ENCODE results near the gene GLIS1.

DNA sequence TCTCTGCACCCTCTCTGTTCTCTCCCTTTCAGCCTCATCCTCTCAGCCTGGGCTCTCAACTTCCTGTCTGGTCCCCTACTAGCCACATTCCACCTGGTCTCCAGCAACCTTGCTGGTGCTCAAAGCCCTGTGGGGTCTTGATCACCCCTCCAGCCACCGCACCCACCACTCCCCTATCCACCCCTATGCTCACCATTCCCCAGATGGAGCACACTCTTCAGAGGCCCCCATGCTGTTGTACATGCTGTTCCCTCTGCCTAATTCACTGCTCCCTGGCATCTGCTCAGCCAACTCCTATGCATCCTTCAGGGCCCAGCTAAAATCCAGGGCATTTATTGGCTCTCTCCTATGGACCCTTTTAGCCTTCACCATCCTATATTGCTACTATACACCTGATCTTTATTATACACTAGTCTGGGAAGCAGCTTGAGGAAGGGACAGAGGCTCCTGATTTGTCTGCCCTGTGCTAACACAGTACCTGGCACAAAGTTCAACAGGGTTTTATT is 81.0 kb downstream of the GLIS1 start:
- TF ChIP-seq, protein P1, sequence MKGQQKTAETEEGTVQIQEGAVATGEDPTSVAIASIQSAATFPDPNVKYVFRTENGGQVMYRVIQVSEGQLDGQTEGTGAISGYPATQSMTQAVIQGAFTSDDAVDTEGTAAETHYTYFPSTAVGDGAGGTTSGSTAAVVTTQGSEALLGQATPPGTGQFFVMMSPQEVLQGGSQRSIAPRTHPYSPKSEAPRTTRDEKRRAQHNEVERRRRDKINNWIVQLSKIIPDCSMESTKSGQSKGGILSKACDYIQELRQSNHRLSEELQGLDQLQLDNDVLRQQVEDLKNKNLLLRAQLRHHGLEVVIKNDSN (IDR thresholded peaks at IDR 0.05; ENCODE audit: borderline replicate concordance, extremely low read length, insufficient read depth, low read depth, low read length), result no peak
- TF ChIP-seq, protein P2, sequence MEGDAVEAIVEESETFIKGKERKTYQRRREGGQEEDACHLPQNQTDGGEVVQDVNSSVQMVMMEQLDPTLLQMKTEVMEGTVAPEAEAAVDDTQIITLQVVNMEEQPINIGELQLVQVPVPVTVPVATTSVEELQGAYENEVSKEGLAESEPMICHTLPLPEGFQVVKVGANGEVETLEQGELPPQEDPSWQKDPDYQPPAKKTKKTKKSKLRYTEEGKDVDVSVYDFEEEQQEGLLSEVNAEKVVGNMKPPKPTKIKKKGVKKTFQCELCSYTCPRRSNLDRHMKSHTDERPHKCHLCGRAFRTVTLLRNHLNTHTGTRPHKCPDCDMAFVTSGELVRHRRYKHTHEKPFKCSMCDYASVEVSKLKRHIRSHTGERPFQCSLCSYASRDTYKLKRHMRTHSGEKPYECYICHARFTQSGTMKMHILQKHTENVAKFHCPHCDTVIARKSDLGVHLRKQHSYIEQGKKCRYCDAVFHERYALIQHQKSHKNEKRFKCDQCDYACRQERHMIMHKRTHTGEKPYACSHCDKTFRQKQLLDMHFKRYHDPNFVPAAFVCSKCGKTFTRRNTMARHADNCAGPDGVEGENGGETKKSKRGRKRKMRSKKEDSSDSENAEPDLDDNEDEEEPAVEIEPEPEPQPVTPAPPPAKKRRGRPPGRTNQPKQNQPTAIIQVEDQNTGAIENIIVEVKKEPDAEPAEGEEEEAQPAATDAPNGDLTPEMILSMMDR (IDR thresholded peaks at IDR 0.05 in 2 of 3, conservative IDR thresholded peaks at IDR 0.05 in 1 of 3; ENCODE audit: control insufficient read depth in 2 of 3, extremely low read depth in 1 of 3, insufficient read depth in 1 of 3, low read depth in 3 of 3, low read length in 3 of 3), result no peak
- TF ChIP-seq, protein P3, sequence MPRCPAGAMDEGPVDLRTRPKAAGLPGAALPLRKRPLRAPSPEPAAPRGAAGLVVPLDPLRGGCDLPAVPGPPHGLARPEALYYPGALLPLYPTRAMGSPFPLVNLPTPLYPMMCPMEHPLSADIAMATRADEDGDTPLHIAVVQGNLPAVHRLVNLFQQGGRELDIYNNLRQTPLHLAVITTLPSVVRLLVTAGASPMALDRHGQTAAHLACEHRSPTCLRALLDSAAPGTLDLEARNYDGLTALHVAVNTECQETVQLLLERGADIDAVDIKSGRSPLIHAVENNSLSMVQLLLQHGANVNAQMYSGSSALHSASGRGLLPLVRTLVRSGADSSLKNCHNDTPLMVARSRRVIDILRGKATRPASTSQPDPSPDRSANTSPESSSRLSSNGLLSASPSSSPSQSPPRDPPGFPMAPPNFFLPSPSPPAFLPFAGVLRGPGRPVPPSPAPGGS (IDR thresholded peaks at IDR 0.05; ENCODE audit: borderline replicate concordance, insufficient read depth, low read depth, low read length, poor library complexity, severe bottlenecking), result no peak
- TF ChIP-seq CHD1 (IDR thresholded peaks at IDR 0.05; ENCODE audit: low read depth, low read length) (no peak), DPF2 (IDR thresholded peaks at IDR 0.05) (no peak), POLR2A (IDR thresholded peaks at IDR 0.05; ENCODE audit: low read depth, low read length) (no peak), SRF (IDR thresholded peaks at IDR 0.05; ENCODE audit: low read depth in 2 of 2, low read length in 2 of 2) (no peak), YBX1 (IDR thresholded peaks at IDR 0.05) (no peak), KDM1A (IDR thresholded peaks at IDR 0.05; ENCODE audit: borderline replicate concordance) (no peak)
- TF ChIP-seq, protein P4, sequence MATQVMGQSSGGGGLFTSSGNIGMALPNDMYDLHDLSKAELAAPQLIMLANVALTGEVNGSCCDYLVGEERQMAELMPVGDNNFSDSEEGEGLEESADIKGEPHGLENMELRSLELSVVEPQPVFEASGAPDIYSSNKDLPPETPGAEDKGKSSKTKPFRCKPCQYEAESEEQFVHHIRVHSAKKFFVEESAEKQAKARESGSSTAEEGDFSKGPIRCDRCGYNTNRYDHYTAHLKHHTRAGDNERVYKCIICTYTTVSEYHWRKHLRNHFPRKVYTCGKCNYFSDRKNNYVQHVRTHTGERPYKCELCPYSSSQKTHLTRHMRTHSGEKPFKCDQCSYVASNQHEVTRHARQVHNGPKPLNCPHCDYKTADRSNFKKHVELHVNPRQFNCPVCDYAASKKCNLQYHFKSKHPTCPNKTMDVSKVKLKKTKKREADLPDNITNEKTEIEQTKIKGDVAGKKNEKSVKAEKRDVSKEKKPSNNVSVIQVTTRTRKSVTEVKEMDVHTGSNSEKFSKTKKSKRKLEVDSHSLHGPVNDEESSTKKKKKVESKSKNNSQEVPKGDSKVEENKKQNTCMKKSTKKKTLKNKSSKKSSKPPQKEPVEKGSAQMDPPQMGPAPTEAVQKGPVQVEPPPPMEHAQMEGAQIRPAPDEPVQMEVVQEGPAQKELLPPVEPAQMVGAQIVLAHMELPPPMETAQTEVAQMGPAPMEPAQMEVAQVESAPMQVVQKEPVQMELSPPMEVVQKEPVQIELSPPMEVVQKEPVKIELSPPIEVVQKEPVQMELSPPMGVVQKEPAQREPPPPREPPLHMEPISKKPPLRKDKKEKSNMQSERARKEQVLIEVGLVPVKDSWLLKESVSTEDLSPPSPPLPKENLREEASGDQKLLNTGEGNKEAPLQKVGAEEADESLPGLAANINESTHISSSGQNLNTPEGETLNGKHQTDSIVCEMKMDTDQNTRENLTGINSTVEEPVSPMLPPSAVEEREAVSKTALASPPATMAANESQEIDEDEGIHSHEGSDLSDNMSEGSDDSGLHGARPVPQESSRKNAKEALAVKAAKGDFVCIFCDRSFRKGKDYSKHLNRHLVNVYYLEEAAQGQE (IDR thresholded peaks at IDR 0.05; ENCODE audit: low read depth, low read length), result no peak
- TF ChIP-seq, protein P5, sequence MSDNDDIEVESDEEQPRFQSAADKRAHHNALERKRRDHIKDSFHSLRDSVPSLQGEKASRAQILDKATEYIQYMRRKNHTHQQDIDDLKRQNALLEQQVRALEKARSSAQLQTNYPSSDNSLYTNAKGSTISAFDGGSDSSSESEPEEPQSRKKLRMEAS (IDR thresholded peaks at IDR 0.05; ENCODE audit: low read depth, low read length), result no peak

Data from GM12878 (cell line).